Choroid plexus epithelial cell (primary cell): ENCODE results near the gene TOP2A.

Source experiments
- DNase-seq: peaks from one replicate; pipeline ENCODE4 v3.0.0-alpha.2; 2010; ENCODE audit warnings: low read depth
- H3K4me3 ChIP-seq: 2 replicates; pipeline ENCODE4 v1.5.1; 2011; ENCODE audit warnings: low read depth, mild to moderate bottlenecking, control low read depth, low read length, moderate library complexity
- CTCF ChIP-seq: conservative IDR thresholded peaks from 2 replicates; pipeline ENCODE4 v1.5.1; 2011; ENCODE audit warnings: low read depth, mild to moderate bottlenecking, control low read depth, inconsistent platforms, low read length, moderate library complexity

Gene TOP2A

GRCh38 chr17:40366076-40366860 is 51.4 kb downstream of the TOP2A start:
- no peak overlapping the region for H3K4me3 ChIP-seq
- DNase-seq = no peak
- no peak for TF ChIP-seq CTCF

- no peak for DNase-seq
- no peak for TF ChIP-seq CTCF
- no peak overlapping the region for H3K4me3 ChIP-seq
Observed at GRCh38 chr17:40364906-40365305, 52.8 kb downstream of the TOP2A start.

- H3K4me3 ChIP-seq = peak within 1 kb of the TSS; percentile 65
- peak; percentile 13 for DNase-seq
Observed at GRCh38 chr17:40364121-40364861, 53.4 kb downstream of the TOP2A start, which contains the start of gene GJD3. GJD3 (minus strand) TSS chr17:40364737; CDS start chr17:40363815, 922 bp downstream.

GRCh38 chr17:40363111-40363827 is 54.4 kb downstream of the TOP2A start:
- H3K4me3 ChIP-seq = peak overlapping the region; percentile 65
- DNase-seq = peak; percentile 56
- TF ChIP-seq CTCF = no peak

More at GRCh38 chr17:40364121-40364861, 53.4 kb downstream of the TOP2A start, which contains the start of gene GJD3:
- no peak for TF ChIP-seq CTCF

GRCh38 chr17:40362696-40363110 is 55.0 kb downstream of the TOP2A start:
- peak; percentile 74 for DNase-seq
- TF ChIP-seq CTCF = peak; percentile 70
- peak overlapping the region; percentile 65 for H3K4me3 ChIP-seq

GRCh38 chr17:40361925-40362695 is 55.6 kb downstream of the TOP2A start:
- TF ChIP-seq CTCF = no peak
- no peak for DNase-seq
- H3K4me3 ChIP-seq = peak overlapping the region; percentile 65
